ENCODE results near the gene AGO3.

Gene AGO3

DNA sequence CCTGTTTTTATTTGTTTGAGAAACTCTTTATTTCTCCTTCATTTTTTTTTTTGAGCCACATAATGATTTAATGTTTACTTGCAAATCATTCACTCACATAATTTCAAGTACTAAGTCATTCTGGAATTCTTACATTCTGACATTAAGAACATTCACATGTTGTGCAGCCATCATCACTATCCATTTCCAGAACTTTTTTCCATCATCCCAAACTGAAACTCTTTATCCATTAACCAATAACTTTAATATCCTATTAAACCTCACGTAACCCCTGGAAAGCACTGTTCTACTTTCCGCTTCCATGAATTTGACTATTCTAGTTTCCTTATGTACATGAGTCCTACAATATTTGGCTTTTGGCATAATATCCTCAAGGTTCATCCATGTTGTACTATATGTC lies 100.5 kb downstream of the AGO3 start:
- DNase-seq (ENCODE audit: low read depth in 1 of 2, low spot score in 1 of 2) = no peak
- in situ Hi-C loops (cut with HindIII; ENCODE audit: low pct_unique_long_range_greater_than_20kb, low sequenced_read_pairs) = no loop called here
- TF ChIP-seq JUND (IDR thresholded peaks at IDR 0.05; ENCODE audit: low read depth) = no peak

DNA sequence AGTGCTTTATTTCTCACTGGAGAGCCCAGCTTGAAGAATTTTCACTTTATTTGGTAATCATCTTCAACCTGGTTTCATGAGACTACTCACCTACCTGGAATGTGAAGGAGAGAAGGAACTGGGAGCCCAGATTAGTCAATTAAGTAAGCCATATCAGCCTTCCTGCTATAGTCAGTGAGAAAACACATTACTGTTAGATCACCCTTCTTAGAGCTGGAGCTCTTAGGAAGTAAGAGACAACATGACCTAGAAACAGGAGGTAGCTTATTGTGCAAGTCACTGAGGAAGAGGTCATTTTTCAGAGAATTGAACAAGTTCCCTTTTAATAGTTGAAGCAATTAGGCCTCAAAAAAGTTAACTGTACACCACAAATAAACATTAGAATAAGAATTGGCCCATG lies 103.8 kb downstream of the AGO3 start:
- TF ChIP-seq JUND (IDR thresholded peaks at IDR 0.05; ENCODE audit: low read depth) = no peak
- in situ Hi-C loops (cut with HindIII; ENCODE audit: low pct_unique_long_range_greater_than_20kb, low sequenced_read_pairs) = no loop called here
- no peak for DNase-seq (ENCODE audit: low read depth in 1 of 2, low spot score in 1 of 2)

DNA sequence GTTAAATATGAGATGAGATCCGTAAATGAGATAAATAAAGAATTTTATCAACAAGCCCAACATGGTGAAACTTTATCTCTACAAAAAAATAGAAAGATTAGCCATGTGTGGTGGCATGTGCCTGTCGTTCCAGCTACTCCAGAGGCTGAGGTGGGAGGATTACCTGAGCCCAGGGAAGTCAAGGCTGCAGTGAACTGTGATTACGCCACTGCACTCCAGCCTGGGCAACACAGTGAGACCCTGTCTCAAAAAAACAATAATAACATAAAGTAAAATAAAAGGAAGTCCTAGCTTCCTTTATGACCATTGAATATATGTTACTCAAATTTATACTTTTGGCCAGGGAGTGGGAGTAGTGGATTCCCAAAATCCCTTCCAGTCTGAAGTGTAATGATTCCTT lies 104.2 kb downstream of the AGO3 start:
- in situ Hi-C loops (cut with HindIII; ENCODE audit: low pct_unique_long_range_greater_than_20kb, low sequenced_read_pairs) = no loop called here
- TF ChIP-seq JUND (IDR thresholded peaks at IDR 0.05; ENCODE audit: low read depth) = no peak

GRCh38 chr1:36040238-36040637 lies 109.3 kb downstream of the AGO3 start:
- in situ Hi-C loops (cut with HindIII; ENCODE audit: low pct_unique_long_range_greater_than_20kb, low sequenced_read_pairs) = no loop called here
- TF ChIP-seq JUND (IDR thresholded peaks at IDR 0.05; ENCODE audit: low read depth) = no peak
- no peak for DNase-seq (ENCODE audit: low read depth in 1 of 2, low spot score in 1 of 2)

More for the DNA sequence above, 104.2 kb downstream of the AGO3 start:
- no peak for DNase-seq (ENCODE audit: low read depth in 1 of 2, low spot score in 1 of 2)

DNA sequence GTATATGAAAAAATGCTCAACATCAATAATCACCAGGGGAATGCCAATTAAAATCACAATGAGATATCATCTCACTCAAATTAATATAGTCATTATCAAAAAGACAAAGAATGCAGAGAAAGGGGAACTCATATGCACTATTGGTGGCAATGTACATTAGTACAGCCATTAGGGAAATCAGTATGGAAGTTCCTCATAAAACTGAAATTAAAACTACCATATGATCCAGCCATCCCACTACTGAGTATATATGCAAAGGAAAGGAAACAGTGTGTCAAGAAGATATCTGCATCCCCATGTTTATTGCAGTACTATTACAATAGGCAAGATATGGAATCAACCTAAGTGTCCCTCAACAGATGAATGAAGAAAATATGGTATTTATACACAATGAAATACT lies 120.9 kb downstream of the AGO3 start:
- in situ Hi-C loops (cut with HindIII; ENCODE audit: low pct_unique_long_range_greater_than_20kb, low sequenced_read_pairs) = no loop called here
- no peak for TF ChIP-seq JUND (IDR thresholded peaks at IDR 0.05; ENCODE audit: low read depth)
- DNase-seq (ENCODE audit: low read depth in 1 of 2, low spot score in 1 of 2) = no peak

DNA sequence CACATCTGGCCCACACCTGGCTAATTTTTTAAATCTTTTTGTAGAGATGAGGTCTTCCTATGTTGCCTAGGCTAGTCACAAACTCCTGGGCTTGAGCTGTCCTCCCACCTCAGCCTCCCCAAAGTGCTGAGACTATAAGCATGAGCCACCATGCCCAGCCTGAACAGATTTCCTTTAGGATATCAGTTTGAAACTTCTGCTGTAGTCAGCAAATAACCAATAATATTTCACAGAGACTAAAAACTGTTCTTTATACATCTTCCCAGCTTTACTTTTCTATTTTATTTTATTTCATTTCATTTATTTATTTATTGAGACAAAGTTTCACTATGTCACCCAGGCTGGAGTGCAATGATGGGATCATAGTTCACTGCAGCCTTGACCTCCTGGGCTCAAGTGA lies 123.1 kb downstream of the AGO3 start:
- no peak for TF ChIP-seq JUND (IDR thresholded peaks at IDR 0.05; ENCODE audit: low read depth)
- DNase-seq (ENCODE audit: low read depth in 1 of 2, low spot score in 1 of 2) = no peak
- in situ Hi-C loops (cut with HindIII; ENCODE audit: low pct_unique_long_range_greater_than_20kb, low sequenced_read_pairs) = no loop called here

GRCh38 chr1:36055706-36056105 lies 124.8 kb downstream of the AGO3 start:
- in situ Hi-C loops (cut with HindIII; ENCODE audit: low pct_unique_long_range_greater_than_20kb, low sequenced_read_pairs) = no loop called here
- no peak for TF ChIP-seq JUND (IDR thresholded peaks at IDR 0.05; ENCODE audit: low read depth)
- no peak for DNase-seq (ENCODE audit: low read depth in 1 of 2, low spot score in 1 of 2)

DNA sequence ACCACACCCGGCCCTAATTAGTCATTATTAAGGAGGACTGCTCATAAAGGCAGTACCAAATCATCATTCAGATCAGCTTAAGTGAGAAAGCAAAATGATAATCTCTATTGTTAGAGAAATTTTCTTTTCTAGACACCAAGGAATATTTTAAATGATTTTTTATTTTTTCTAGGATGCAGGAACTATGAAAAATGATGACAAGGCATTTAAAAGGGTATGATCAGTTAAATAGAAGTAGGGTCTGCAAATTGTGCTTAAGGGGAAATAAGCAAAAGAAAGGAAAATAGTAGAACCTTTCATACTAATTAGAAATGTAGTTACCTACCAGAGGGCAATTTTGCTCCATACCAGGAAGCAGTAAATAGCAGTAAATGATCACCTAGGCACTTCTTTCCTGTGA lies 131.4 kb downstream of the AGO3 start:
- TF ChIP-seq JUND (IDR thresholded peaks at IDR 0.05; ENCODE audit: low read depth) = no peak

GRCh38 chr1:36067871-36068270 lies 137.0 kb downstream of the AGO3 start:
- in situ Hi-C loops (cut with HindIII; ENCODE audit: low pct_unique_long_range_greater_than_20kb, low sequenced_read_pairs) = no loop called here
- DNase-seq (ENCODE audit: low read depth in 1 of 2, low spot score in 1 of 2) = no peak
- TF ChIP-seq JUND (IDR thresholded peaks at IDR 0.05; ENCODE audit: low read depth) = no peak

More for the DNA sequence above, 131.4 kb downstream of the AGO3 start:
- no peak for DNase-seq (ENCODE audit: low read depth in 1 of 2, low spot score in 1 of 2)
- in situ Hi-C loops (cut with HindIII; ENCODE audit: low pct_unique_long_range_greater_than_20kb, low sequenced_read_pairs) = no loop called here

DNA sequence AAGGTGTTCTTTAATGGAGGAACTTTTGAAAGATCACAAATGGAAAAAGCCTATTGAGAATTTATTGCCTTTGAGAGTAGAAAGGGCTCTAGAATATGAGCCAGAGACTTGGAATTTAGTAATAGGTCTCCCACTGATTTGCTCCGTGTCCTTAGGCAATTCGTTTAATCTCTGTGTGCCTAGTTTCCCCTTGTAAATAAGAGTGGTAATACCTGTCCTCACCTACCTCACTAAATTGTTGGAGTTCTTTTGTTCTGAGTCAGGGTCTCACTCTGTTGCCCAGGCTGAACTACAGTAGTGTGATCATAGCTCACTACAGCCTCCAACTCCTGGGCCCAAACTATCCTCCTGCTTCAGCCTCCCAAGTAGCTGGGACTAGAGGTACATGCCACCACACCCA lies 138.0 kb downstream of the AGO3 start:
- DNase-seq (ENCODE audit: low read depth in 1 of 2, low spot score in 1 of 2) = no peak
- no peak for TF ChIP-seq JUND (IDR thresholded peaks at IDR 0.05; ENCODE audit: low read depth)
- in situ Hi-C loops (cut with HindIII; ENCODE audit: low pct_unique_long_range_greater_than_20kb, low sequenced_read_pairs) = no loop called here

DNA sequence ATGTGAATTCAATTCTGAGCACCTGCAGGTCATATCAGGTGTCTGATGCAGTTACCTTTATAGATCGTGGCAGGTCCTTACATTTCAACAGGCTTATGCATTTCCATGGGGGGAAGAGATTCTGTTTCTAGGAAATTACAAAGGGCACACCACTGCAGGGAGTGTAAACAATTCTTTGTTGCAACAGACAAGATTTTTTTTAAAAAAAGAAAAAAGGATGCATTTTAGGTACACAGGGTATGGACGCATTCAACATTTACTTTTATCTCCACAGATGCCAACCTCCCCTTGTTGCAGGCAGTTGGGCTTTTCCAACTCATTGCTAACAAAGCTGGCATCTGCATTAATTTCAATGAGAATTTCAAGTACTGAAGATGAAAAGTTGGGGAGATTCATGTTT lies 139.4 kb downstream of the AGO3 start:
- TF ChIP-seq JUND (IDR thresholded peaks at IDR 0.05; ENCODE audit: low read depth) = no peak
- no peak for DNase-seq (ENCODE audit: low read depth in 1 of 2, low spot score in 1 of 2)
- in situ Hi-C loops (cut with HindIII; ENCODE audit: low pct_unique_long_range_greater_than_20kb, low sequenced_read_pairs) = no loop called here

GRCh38 chr1:36076979-36077573 lies 146.2 kb downstream of the AGO3 start:
- TF ChIP-seq JUND (IDR thresholded peaks at IDR 0.05; ENCODE audit: low read depth) = no peak
- in situ Hi-C loops (cut with HindIII; ENCODE audit: low pct_unique_long_range_greater_than_20kb, low sequenced_read_pairs) = no loop called here

DNA sequence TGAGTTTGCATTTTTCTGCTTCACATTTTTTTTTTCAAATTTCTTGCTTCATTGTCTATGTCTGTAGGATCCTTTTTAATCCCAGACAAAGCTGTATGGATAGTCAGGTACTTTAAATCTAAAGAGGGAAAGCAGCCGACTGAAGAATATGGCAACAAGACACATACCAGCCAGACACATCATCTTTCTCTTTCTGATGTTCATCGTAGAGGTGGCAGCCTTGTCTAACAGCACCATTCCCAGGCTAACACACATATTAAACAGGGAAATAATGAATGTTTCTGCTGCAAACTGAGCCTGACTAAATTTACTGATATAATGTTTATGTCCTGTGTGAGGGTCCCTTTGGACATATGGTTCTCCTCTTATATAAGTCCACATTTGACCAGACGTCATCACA lies 149.3 kb downstream of the AGO3 start:
- no peak for DNase-seq (ENCODE audit: low read depth in 1 of 2, low spot score in 1 of 2)
- in situ Hi-C loops (cut with HindIII; ENCODE audit: low pct_unique_long_range_greater_than_20kb, low sequenced_read_pairs) = no loop called here
- TF ChIP-seq JUND (IDR thresholded peaks at IDR 0.05; ENCODE audit: low read depth) = no peak

More at GRCh38 chr1:36076979-36077573, 146.2 kb downstream of the AGO3 start:
- DNase-seq (ENCODE audit: low read depth in 1 of 2, low spot score in 1 of 2) = no peak

- TF ChIP-seq JUND (IDR thresholded peaks at IDR 0.05; ENCODE audit: low read depth) = no peak
- no peak for DNase-seq (ENCODE audit: low read depth in 1 of 2, low spot score in 1 of 2)
- in situ Hi-C loops (cut with HindIII; ENCODE audit: low pct_unique_long_range_greater_than_20kb, low sequenced_read_pairs) = no loop called here
These were observed 149.9 kb downstream of the AGO3 start for GRCh38 chr1:36080801-36081200.

All from T47D (cell line).